GM12878 (cell line): ENCODE data around the gene TMEM25. TPM values are rescaled to one million over a fixed set of nuclear protein-coding genes. Genes with fewer than 3 reads are reported as not detected.

Source experiments
- ASH2L ChIP-seq: fragments of 300-600, 200-600 bp; sonication (generic); IDR thresholded peaks from 2 replicates; pipeline ENCODE4 v1.6.1; 2017; ENCODE audit warnings: low read depth, mild to moderate bottlenecking, borderline replicate concordance
- BCLAF1 ChIP-seq: fragments of 450-650 bp; IDR thresholded peaks from 2 replicates; pipeline ENCODE4 v1.6.1; 2017; ENCODE audit warnings: antibody characterized with exemption, mild to moderate bottlenecking, moderate library complexity
- CHD2 ChIP-seq: IDR thresholded peaks from 2 replicates; pipeline ENCODE4 v1.6.1; 2011; ENCODE audit warnings: low read depth, low read length, improper control_type of control experiment, borderline replicate concordance
- CREM ChIP-seq: IDR thresholded peaks from 2 replicates; pipeline ENCODE4 v1.6.1; 2014; ENCODE audit warnings: antibody characterized with exemption, low read depth
- CUX1 ChIP-seq: IDR thresholded peaks from 2 replicates; pipeline ENCODE4 v1.6.1; 2012; ENCODE audit warnings: improper control_type of control experiment, low read depth, low read length; ENCODE audit not compliant: insufficient replicate concordance
- ELK1 ChIP-seq: IDR thresholded peaks from 2 replicates; pipeline ENCODE4 v1.6.1; 2012; ENCODE audit warnings: low read depth, low read length, improper control_type of control experiment
- FOS ChIP-seq: IDR thresholded peaks from 3 replicates; pipeline ENCODE4 v1.6.1; 2011; ENCODE audit warnings: borderline replicate concordance; ENCODE audit not compliant: insufficient read length; ENCODE audit errors: extremely low read depth
- HDGF ChIP-seq: fragments of 450-650 bp; IDR thresholded peaks from 2 replicates; pipeline ENCODE4 v1.6.1; 2016; ENCODE audit warnings: antibody characterized with exemption
- NR2C1 ChIP-seq: fragments of 450-650 bp; IDR thresholded peaks from 2 replicates; pipeline ENCODE4 v1.6.1; 2017; ENCODE audit warnings: antibody characterized with exemption, mild to moderate bottlenecking, moderate library complexity
- RB1 ChIP-seq: fragments of 450-650 bp; formaldehyde crosslinking; IDR thresholded peaks from 2 replicates; pipeline ENCODE4 v1.6.1; 2017; ENCODE audit warnings: mild to moderate bottlenecking, borderline replicate concordance
- SIN3A ChIP-seq: IDR thresholded peaks from 2 replicates; pipeline ENCODE4 v1.6.1; 2012; ENCODE audit warnings: low read depth, low read length, improper control_type of control experiment
- SMAD5 ChIP-seq: IDR thresholded peaks from 2 replicates; pipeline ENCODE4 v1.6.1; 2016; ENCODE audit warnings: antibody characterized with exemption, low read depth
- SMARCA5 ChIP-seq: fragments of 450-650 bp; IDR thresholded peaks from 2 replicates; pipeline ENCODE4 v1.6.1; 2017; ENCODE audit warnings: mild to moderate bottlenecking
- SRF ChIP-seq, 2 experiments: IDR thresholded peaks; 2 replicates each; pipeline ENCODE4 v1.6.1; 2011; ENCODE audit warnings: low read depth in 2 of 2, low read length in 2 of 2, mild to moderate bottlenecking in 1 of 2, moderate library complexity in 1 of 2
- SUPT20H ChIP-seq: IDR thresholded peaks from 2 replicates; pipeline ENCODE4 v1.6.1; 2011; ENCODE audit warnings: low read depth, mild to moderate bottlenecking, low read length, moderate library complexity, borderline replicate concordance; ENCODE audit not compliant: control insufficient read depth
- TARDBP ChIP-seq: IDR thresholded peaks from 2 replicates; pipeline ENCODE4 v1.6.1; 2016; ENCODE audit warnings: borderline replicate concordance
- polyA plus RNA-seq, 11 experiments: library from polyadenylated mRNA; depleted of rRNA in 4 of 11; unstranded in 6 of 11; stranded (reverse) in 5 of 11; fragments of >200 nt; fragmentation: Nextera tagmentation in 4 of 11; fragmentation: Illumina TruSeq in 1 of 11; extraction: Ambion mirVana in 4 of 11; extraction: Trizol in 1 of 11; gene quantifications; 1 replicate in 1 of 11; 2 replicates in 10 of 11; pipeline versions ENCODE4 v1.2.1 to v1.2.3, GENCODE V29; 2011 to 2016; ENCODE audit warnings: inconsistent platforms in 2 of 11, missing spikeins in 2 of 11, low read depth in 1 of 11
- total RNA-seq, 4 experiments: library from RNA; depleted of rRNA in 3 of 4; stranded (reverse); fragments of >200 nt in 3 of 4; fragmentation: Illumina TruSeq in 1 of 4; extraction: Trizol in 1 of 4; gene quantifications; 2 replicates each; pipeline versions ENCODE4 v1.2.1 to v1.2.3, GENCODE V29; 2013 to 2021

The TMEM25 gene
- total and polyA plus RNA-seq, 10 of the 15 experiments (the other 5 are each of a cell fraction or from before 2014, with no cell fraction given), result 1.4 to 13.9 (median 7.8) TPM

GRCh38 chr11:118572061-118572980 is 41.3 kb downstream of the TMEM25 start, which contains the start of gene ARCN1 (continued):
- no peak for TF ChIP-seq SMAD5
- peak; percentile 44; the same call in 1 of the 2 replicates for TF ChIP-seq CHD2
- no peak for TF ChIP-seq SUPT20H
- no peak for TF ChIP-seq HDGF
- no peak; the same call in 1 of the 2 replicates for TF ChIP-seq SIN3A
- 0 out of 4 replicates have a peak, but pooled peaks of 1 of the 2 experiments have one; percentile 10 for TF ChIP-seq SRF (IDR thresholded peaks at IDR 0.05; ENCODE audit: low read depth in 2 of 2, low read length in 2 of 2)
- peak; percentile 87 for TF ChIP-seq NR2C1
- 0 out of 2 replicates have a peak, but pooled peaks have one; percentile 43 for TF ChIP-seq RB1
- no peak for TF ChIP-seq SMARCA5
- TF ChIP-seq FOS, result no peak
- no peak for TF ChIP-seq CUX1
- TF ChIP-seq TARDBP, result no peak
- no peak; the same call in 1 of the 2 replicates for TF ChIP-seq ELK1
- TF ChIP-seq CREM, result no peak; the same call in 1 of the 2 replicates
- no peak for TF ChIP-seq BCLAF1
- no peak for TF ChIP-seq ASH2L
